Activated naive CD4-positive, alpha-beta T cell treated with Interleukin-2 at 50 U/mL for 16 hours (primary cell): ENCODE measurements around the gene STIMATE.

Experiments used
- DNase-seq: peaks from one replicate; pipeline ENCODE4 v3.0.0-alpha.2; 2020

Gene STIMATE

DNA sequence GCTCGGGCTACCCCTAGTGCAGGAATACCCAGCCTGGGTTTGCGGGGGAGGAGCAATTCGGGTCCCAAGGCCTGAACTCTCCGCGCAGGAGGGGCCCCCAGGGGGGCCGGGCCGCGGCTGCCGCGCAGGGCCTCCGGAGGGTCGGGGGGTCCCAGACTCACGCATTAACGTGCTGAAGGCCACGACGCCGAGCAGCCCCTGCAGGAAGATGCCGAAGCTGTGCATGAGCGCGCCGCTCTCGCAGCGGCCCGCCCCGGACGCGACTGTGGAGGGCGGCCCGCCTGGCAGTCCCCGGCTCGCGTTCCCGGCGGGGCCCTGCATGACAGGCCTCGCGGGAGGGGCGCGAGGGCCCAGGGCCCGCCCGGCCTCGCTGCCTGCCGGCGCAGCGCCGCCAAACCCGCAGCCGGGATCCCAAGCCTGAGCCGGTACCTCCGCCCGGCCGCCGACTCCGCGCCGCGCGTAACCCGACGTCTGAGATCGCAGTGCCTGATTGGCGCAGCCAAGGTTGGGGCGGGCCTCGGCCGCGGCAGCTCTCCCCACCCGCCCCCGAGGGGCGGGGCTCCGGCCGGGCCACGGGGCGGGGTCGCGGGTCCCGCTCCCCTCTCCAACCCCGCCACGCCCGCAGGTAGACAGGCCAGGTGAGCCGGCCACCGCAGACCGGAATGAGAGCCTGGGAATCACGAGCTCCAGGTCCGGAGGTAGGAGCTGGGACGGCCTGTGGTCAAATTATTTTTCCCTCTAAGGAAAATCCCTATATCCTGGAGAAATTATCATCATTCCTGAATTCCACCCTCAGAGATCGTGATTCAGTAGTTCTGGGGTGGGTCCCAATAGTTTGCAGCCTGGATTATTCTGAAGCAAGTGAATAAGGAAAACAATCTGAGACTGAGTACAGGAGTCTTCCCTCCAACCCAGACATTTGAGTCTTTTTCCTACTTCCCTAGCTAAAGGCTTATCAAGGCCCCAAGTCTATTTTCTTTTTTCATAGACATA is at the start of gene STIMATE:
STIMATE (minus strand) TSS at position 419 of the 993 bp plus-strand sequence; CDS start at position 321, 98 bp downstream.
- DNase-seq: peak; percentile 89

- no peak for DNase-seq
Observed at GRCh38 chr3:52939600-52939999, 42.3 kb upstream of the STIMATE start.

- peak; percentile 61 for DNase-seq
Observed at GRCh38 chr3:52934630-52935530, 37.5 kb upstream of the STIMATE start.

DNA sequence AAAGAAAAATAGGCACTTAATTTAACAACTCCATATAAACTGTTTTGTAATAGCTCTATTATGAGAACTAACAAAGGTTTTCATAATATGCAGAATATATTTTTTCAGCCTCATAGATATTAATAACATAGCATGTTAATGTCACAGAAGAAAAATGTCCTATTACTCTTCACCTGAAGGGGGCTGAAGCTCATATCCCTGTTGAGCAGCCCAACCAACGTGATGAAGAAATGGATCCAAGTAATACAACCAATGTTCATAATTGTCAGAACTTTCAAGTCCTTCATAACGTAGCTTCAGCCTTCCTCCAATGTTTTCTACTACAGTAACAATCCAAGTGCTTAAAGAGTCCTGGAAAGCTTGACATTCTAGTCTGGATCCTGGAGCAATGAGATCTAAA is 34.5 kb upstream of the STIMATE start:
- no peak for DNase-seq

GRCh38 chr3:52931328-52931727 is 34.0 kb upstream of the STIMATE start:
- DNase-seq: no peak

DNA sequence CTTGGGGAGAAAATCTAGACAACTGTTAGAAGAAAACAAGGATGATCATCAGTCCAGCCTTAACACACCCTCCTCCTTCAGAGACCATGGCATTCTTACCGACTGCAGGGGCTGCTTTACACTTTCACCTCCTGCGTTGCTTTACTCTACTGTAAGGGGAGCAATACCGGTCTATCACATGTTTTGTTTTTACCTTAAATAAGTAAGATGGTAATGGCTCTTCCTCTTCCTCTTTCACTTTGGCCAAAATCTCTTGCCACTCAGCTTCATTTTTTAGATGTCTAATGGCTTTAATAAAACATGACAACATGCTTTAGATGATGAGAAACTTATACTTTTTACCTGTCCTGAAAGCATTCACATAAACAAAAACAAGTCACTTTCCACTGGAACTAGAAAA is 33.4 kb upstream of the STIMATE start:
- no peak for DNase-seq

- no peak for DNase-seq
Observed at GRCh38 chr3:52926554-52926953, 29.2 kb upstream of the STIMATE start.

DNA sequence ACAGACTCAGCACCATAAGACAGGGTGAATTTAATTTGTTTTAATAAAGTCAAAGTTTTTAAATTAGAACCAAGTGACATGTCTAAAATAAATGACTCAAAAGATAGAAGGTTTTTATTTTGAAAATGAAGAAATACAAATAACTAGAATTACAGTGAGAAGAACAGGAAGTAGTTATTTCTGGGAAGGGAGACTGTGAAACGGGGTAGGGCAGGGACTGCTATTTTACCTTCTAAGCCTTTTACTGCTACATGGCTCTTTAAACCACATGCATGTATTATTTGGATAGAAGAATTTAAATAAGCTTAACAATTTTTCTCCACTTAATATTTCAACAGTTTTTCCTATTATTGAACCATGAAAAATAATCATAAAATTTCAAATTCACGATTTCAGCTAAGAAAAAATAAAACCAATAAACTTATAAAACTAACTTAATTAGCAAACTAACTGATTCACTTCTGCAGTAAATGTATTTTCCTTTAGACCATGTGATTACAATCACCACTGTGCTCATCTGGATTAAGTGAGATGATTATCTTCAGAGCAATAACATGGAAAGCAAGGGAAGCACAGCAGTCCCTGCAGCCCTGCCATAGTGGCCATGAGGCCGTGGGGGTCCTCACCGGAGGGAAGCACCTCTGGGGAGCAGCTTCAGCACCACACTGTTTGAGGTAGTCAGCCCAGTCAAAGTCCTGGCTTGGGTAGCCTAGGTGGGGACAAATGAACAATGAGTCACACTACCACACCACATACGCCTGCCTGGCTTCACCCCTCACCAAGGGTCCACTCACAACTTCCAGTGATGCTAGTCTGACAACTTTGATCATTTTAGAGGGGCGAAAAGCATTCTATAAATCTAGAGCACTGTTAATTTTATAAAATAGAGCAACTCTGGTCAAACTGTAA is 28.3 kb upstream of the STIMATE start:
- DNase-seq: no peak

- no peak for DNase-seq
Observed at GRCh38 chr3:52923963-52924362, 26.6 kb upstream of the STIMATE start.

- no peak for DNase-seq
Observed at GRCh38 chr3:52920841-52921240, 23.5 kb upstream of the STIMATE start.

- DNase-seq: no peak
Observed at GRCh38 chr3:52917044-52917443, 19.7 kb upstream of the STIMATE start.

- DNase-seq: no peak
Observed at GRCh38 chr3:52915294-52915693, 17.9 kb upstream of the STIMATE start.

GRCh38 chr3:52912885-52913731 is 15.8 kb upstream of the STIMATE start:
- DNase-seq: no peak

- no peak for DNase-seq
Observed at GRCh38 chr3:52910823-52911222, 13.5 kb upstream of the STIMATE start.

- DNase-seq: no peak
Observed at GRCh38 chr3:52907497-52907896, 10.1 kb upstream of the STIMATE start.

DNA sequence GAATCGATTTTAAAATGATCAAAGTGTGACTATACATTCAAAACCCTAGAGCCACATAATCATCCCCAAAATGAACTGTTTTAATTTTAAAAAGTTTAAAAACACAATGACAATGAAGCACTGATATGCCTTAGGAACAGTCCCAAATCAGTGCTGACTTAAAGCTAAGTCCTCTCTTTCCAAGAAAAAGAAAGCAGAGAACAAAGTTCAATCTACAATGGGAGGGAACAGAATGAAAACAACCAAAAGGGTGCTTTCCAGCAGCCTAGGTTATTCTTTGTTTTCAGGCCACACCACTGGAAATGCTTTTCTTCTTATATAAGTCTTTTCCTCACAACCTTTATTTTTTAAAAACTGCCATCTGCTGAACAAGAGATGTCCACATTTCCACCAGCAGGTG is 7.2 kb upstream of the STIMATE start:
- no peak for DNase-seq

DNA sequence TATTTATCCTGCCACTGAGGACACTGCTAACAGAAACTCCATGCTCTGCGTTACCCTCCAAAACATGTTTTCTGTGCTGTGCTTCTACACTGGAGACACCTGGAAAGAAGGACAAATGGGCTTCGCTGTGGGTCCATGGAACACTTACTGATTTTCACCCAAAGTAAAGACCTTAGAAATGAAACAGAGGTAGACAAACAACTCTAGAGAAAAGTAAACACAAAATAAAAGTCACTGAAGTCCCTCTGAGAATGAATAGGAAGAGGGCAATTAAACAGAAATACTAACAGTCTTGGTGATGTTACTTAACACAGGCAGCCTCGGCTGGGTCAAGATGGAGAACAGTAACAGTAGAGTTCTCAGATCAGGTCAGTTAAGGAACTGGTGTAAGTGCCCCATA is 6.7 kb upstream of the STIMATE start:
- no peak for DNase-seq

DNA sequence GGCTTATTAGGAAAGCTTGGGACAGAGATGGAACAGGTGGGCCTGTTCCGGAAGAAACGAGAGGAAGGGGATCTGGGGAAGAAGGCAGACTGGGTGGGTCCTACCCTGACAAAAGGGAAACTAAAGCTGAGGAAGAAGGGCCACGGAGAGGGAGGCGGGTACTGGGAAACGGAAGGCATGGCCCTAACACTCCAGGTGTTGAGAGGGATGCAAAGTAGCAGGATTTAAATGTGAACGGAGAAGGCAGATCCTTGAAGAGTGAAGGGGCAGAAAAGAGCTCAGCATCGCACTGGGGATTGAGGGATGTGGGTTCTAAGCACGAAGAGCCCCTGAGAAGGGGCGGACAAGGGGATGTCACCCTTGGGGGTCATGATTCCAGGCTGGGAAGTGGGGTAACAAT is 735 bp downstream of the STIMATE start:
- no peak for DNase-seq

- DNase-seq: no peak
Observed at GRCh38 chr3:52896151-52896550, 1.2 kb downstream of the STIMATE start.

- peak; percentile 49 for DNase-seq
Observed at GRCh38 chr3:52895418-52895817, 1.9 kb downstream of the STIMATE start.

- no peak for DNase-seq
Observed at GRCh38 chr3:52894756-52895155, 2.6 kb downstream of the STIMATE start.

- no peak for DNase-seq
Observed at GRCh38 chr3:52893723-52894122, 3.6 kb downstream of the STIMATE start.
